ENCODE measurements around the gene CNOT6L. TPM values are rescaled to one million over a fixed set of nuclear protein-coding genes. Genes with fewer than 3 reads are reported as not detected.

Gene CNOT6L
- total and polyA plus RNA-seq, 2 experiments from 2014 or later: 6.5 to 9.2 TPM

DNA sequence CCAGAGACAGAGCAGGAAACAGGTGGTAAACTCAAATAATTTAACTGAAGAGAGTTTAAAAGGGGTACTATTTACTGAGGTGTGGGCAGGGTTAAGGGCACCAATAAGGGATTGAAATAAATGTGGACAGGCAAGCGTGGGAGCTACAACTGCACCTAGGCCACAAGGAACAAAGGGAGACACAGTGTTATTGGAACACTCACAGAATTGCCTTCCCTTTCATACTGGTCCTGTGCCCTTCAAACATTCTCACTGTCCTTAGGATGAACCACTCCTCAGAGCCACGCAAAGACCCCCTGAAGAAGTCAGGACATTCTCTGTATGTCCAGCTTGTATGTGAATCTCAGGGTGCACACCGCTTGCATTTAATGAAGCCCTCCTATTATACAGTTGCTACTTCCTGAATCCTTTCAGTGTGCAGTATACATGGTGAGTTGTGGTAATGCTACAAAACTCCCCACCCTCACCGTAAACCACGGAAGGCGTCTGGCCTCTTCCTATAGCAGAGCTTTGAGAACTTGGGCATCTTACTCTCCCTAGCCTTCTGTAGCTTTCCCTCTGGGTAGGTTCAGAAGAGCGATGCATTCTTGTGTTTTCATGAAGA is 33.8 kb upstream of the CNOT6L start:
- no peaks in the 10 kb centered on the region for H3K36me3 ChIP-seq (ENCODE audit: low read depth)
- no peaks in the 10 kb centered on the region for H3K4me1 ChIP-seq (ENCODE audit: insufficient read depth)
- in situ Hi-C loops (cut with MboI): no loop called here
- no peaks in the 10 kb centered on the region for H3K27me3 ChIP-seq (replicated peaks; ENCODE audit: insufficient read depth)
- no peak overlapping the region for H3K4me3 ChIP-seq
- H3F3A ChIP-seq (ENCODE audit: insufficient read depth): no peaks in the 10 kb centered on the region
- H3K9ac ChIP-seq: no peak overlapping the region
- no peak overlapping the region for H3K4me2 ChIP-seq (ENCODE audit: unreplicated experiment)
- H2AFZ ChIP-seq: no peak overlapping the region
- no peaks in the 10 kb centered on the region for H3K9me2 ChIP-seq (ENCODE audit: insufficient read depth)
- WGBS, 2 experiments (ENCODE audit: low coverage in 1 of 2, low lambda C conversion rate in 2 of 2, missing lambda C conversion rate in 2 of 2): 73 to 76% methylated on average over 7 of the region's 7 CpGs
- H3K9me3 ChIP-seq (ENCODE audit: low read depth): no peaks in the 10 kb centered on the region
- TF ChIP-seq EZH2 (IDR thresholded peaks at IDR 0.05; ENCODE audit: insufficient read depth, poor library complexity, severe bottlenecking): no peak
- no peak for TF ChIP-seq EZH2phosphoT487 (IDR thresholded peaks at IDR 0.05; ENCODE audit: insufficient read depth, low read depth)
- no peaks in the 10 kb centered on the region for H3K79me2 ChIP-seq (ENCODE audit: insufficient read depth)
- no peak for DNase-seq
- no peak overlapping the region for H3K27ac ChIP-seq
- no peaks in the 10 kb centered on the region for H4K20me1 ChIP-seq (ENCODE audit: insufficient read depth)

DNA sequence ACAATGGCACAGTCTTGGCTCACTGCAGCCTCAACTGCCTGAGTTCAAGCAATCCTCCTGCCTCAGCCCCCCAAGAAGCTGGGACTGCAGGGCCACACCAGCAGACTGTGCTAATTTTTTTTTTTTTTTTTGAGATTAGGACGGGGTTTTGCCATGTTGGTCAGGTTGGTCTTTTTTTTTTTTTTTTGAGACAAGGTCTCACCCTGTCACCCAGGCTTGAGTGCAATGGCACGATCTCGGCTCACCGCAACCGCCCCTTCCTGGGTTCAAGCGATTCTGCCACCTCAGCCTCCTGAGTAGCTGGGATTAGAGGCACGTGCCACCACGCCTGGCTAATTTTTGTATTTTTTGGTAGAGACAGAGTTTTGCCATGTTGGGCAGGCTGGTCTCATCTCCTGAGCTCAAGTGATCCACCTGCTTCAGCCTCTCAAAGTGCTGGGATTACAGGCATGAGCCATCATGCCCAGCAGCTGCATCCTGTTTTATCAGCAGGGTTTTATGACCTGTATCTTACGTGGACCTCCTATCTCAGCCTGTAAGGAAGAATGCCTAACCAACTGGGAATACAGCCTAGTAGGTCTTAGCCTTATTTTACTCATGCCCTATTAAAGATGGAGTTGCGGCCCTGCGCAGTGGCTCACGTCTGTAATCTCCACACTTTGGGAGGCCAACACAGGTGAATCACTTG is 30.3 kb upstream of the CNOT6L start:
- H3K9ac ChIP-seq: no peak overlapping the region
- 81 to 89% methylated on average over 11 to 12 of the region's 12 CpGs for WGBS, 2 experiments (ENCODE audit: low coverage in 1 of 2, low lambda C conversion rate in 2 of 2, missing lambda C conversion rate in 2 of 2)
- H4K20me1 ChIP-seq (ENCODE audit: insufficient read depth): no peaks in the 10 kb centered on the region
- in situ Hi-C loops (cut with MboI): no loop called here
- no peaks in the 10 kb centered on the region for H3K9me2 ChIP-seq (ENCODE audit: insufficient read depth)
- no peaks in the 10 kb centered on the region for H3K9me3 ChIP-seq (ENCODE audit: low read depth)
- TF ChIP-seq EZH2phosphoT487 (IDR thresholded peaks at IDR 0.05; ENCODE audit: insufficient read depth, low read depth) (no peak), EZH2 (IDR thresholded peaks at IDR 0.05; ENCODE audit: insufficient read depth, poor library complexity, severe bottlenecking) (no peak)
- H3K4me2 ChIP-seq (ENCODE audit: unreplicated experiment): no peak overlapping the region
- no peak overlapping the region for H2AFZ ChIP-seq
- no peak overlapping the region for H3K4me3 ChIP-seq
- H3K36me3 ChIP-seq (ENCODE audit: low read depth): no peaks in the 10 kb centered on the region
- no peaks in the 10 kb centered on the region for H3K4me1 ChIP-seq (ENCODE audit: insufficient read depth)
- no peak for DNase-seq
- no peaks in the 10 kb centered on the region for H3K79me2 ChIP-seq (ENCODE audit: insufficient read depth)
- H3F3A ChIP-seq (ENCODE audit: insufficient read depth): no peaks in the 10 kb centered on the region
- H3K27me3 ChIP-seq (replicated peaks; ENCODE audit: insufficient read depth): no peaks in the 10 kb centered on the region
- H3K27ac ChIP-seq: no peak overlapping the region

DNA sequence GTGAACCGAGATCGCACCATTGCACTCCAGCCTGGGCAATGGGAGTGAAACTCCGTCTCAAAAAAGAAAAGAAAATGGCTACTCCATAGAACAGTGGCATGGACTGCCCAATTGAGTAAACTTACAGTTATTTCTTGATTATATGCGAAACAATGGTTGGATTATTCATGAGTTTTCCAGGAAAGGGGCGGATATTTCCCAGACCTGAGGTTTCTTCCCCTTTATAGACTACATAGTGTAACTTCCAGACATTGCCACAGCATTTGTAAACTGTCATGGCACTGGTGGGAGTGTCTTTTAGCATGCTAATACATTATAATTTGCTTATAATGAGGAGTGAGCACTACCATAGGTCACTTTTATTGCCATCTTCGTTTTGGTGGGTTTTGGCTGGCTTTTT is 29.3 kb upstream of the CNOT6L start:
- in situ Hi-C loops (cut with MboI): no loop called here
- 82 to 87% methylated on average over 6 of the region's 6 CpGs for WGBS, 2 experiments (ENCODE audit: low coverage in 1 of 2, low lambda C conversion rate in 2 of 2, missing lambda C conversion rate in 2 of 2)

DNA sequence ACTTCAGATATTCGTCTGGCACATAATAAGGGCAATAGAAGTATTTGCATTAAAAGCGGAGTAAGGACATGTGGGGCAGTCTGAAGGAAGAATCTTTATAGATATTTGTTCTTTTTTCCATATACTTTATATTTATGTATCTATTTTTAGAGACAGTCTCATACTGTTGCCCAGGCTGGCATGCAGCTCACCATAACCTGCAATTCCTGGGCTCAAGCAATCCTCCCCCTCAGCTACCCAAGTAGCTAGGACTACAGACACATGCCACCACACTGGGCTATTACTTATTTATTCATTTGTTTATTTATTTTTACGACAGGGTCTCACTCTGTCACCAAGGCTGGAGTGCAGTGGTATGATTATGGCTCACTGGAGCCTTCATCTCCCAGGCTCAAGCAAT is 26.8 kb upstream of the CNOT6L start:
- no peaks in the 10 kb centered on the region for H3K4me1 ChIP-seq (ENCODE audit: insufficient read depth)
- no peaks in the 10 kb centered on the region for H3K9me2 ChIP-seq (ENCODE audit: insufficient read depth)
- H3K4me3 ChIP-seq: no peak overlapping the region
- H4K20me1 ChIP-seq (ENCODE audit: insufficient read depth): no peaks in the 10 kb centered on the region
- H3K4me2 ChIP-seq (ENCODE audit: unreplicated experiment): no peak overlapping the region
- no peaks in the 10 kb centered on the region for H3K79me2 ChIP-seq (ENCODE audit: insufficient read depth)
- no peak overlapping the region for H3K9ac ChIP-seq
- DNase-seq: no peak
- no peak for TF ChIP-seq EZH2 (IDR thresholded peaks at IDR 0.05; ENCODE audit: insufficient read depth, poor library complexity, severe bottlenecking)
- no peak for TF ChIP-seq EZH2phosphoT487 (IDR thresholded peaks at IDR 0.05; ENCODE audit: insufficient read depth, low read depth)
- in situ Hi-C loops (cut with MboI): no loop called here
- H3K27ac ChIP-seq: no peak overlapping the region
- no peaks in the 10 kb centered on the region for H3K27me3 ChIP-seq (replicated peaks; ENCODE audit: insufficient read depth)
- no peak overlapping the region for H2AFZ ChIP-seq
- no peaks in the 10 kb centered on the region for H3F3A ChIP-seq (ENCODE audit: insufficient read depth)
- H3K36me3 ChIP-seq (ENCODE audit: low read depth): no peaks in the 10 kb centered on the region
- 62 to 66% methylated on average over 3 of the region's 3 CpGs for WGBS, 2 experiments (ENCODE audit: low coverage in 1 of 2, low lambda C conversion rate in 2 of 2, missing lambda C conversion rate in 2 of 2)
- H3K9me3 ChIP-seq (ENCODE audit: low read depth): no peaks in the 10 kb centered on the region

More for the DNA sequence above, 29.3 kb upstream of the CNOT6L start:
- no peak overlapping the region for H3K4me2 ChIP-seq (ENCODE audit: unreplicated experiment)
- H3K9me3 ChIP-seq (ENCODE audit: low read depth): no peaks in the 10 kb centered on the region
- H3K4me3 ChIP-seq: no peak overlapping the region
- H3K4me1 ChIP-seq (ENCODE audit: insufficient read depth): no peaks in the 10 kb centered on the region
- no peak overlapping the region for H2AFZ ChIP-seq
- no peaks in the 10 kb centered on the region for H3K36me3 ChIP-seq (ENCODE audit: low read depth)
- H4K20me1 ChIP-seq (ENCODE audit: insufficient read depth): no peaks in the 10 kb centered on the region
- H3K9ac ChIP-seq: no peak overlapping the region
- H3K79me2 ChIP-seq (ENCODE audit: insufficient read depth): no peaks in the 10 kb centered on the region
- H3K27ac ChIP-seq: no peak overlapping the region
- H3K9me2 ChIP-seq (ENCODE audit: insufficient read depth): no peaks in the 10 kb centered on the region
- no peaks in the 10 kb centered on the region for H3F3A ChIP-seq (ENCODE audit: insufficient read depth)
- no peak for TF ChIP-seq EZH2phosphoT487 (IDR thresholded peaks at IDR 0.05; ENCODE audit: insufficient read depth, low read depth)
- TF ChIP-seq EZH2 (IDR thresholded peaks at IDR 0.05; ENCODE audit: insufficient read depth, poor library complexity, severe bottlenecking): no peak
- no peak for DNase-seq
- no peaks in the 10 kb centered on the region for H3K27me3 ChIP-seq (replicated peaks; ENCODE audit: insufficient read depth)

All from GM23248 (cell line).